T-helper 1 cell treated with Interleukin-12 subunit alpha and Interleukin-12 subunit beta and Interleukin-4 antibody, amounts not matched to agents 30 ng/mL and 1 ng/mL, for 36 hours (primary cell): Measurements from ENCODE around the gene SCRN1. TPM values are rescaled to one million over a fixed set of nuclear protein-coding genes. Genes with fewer than 3 reads are reported as not detected.

Experiments used
- intact Hi-C: fragments of 100-400 bp; cut with micrococcal nuclease; formaldehyde crosslinking; loops from one replicate; pipeline ENCODE4 v1.15.1; 2024
- total RNA-seq: library from RNA; stranded (reverse); gene quantifications from 2 replicates; pipeline ENCODE4 v1.2.3, GENCODE V29; 2022

The SCRN1 gene
- total RNA-seq, 1 donor from 2014 or later, result 1.0 TPM

- intact Hi-C loops, result no loop called here
Observed at GRCh38 chr7:29935111-29935510, 54.5 kb downstream of the SCRN1 start.

GRCh38 chr7:29929018-29929807 lies 60.4 kb downstream of the SCRN1 start:
- intact Hi-C loops, result no loop called here

DNA sequence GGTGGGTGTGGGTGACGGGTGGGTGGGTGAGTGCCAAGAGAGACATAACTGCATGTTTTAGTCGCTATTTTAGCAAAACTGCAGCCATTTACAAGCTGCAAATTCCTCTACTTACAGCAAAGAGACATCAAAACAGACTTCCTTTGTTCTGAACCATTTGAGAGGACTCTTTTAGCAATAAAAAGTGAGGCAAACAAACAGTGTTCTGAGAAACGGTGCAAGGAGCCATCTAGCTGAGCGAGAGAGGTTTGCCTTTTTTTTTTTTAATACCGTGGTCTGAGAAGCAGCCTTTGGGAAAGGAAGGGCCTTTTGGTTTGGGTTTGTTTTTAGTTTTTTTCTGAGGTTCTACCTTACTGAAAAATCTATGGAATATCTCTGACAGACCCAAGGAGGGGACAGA lies 62.9 kb downstream of the SCRN1 start:
- intact Hi-C loops, result no loop called here

- intact Hi-C loops, result no loop called here
Observed at GRCh38 chr7:29926216-29926615, 63.4 kb downstream of the SCRN1 start.

GRCh38 chr7:29924684-29925083 lies 64.9 kb downstream of the SCRN1 start:
- intact Hi-C loops, result loop anchor here (5.0 kb wide), 2 partner anchors 287 to 1002 kb away; no protein-coding TSS in a partner anchor

- intact Hi-C loops, result loop anchor here (5.0 kb wide), 2 partner anchors 287 to 1002 kb away; no protein-coding TSS in a partner anchor
Observed at GRCh38 chr7:29924006-29924405, 65.6 kb downstream of the SCRN1 start.

DNA sequence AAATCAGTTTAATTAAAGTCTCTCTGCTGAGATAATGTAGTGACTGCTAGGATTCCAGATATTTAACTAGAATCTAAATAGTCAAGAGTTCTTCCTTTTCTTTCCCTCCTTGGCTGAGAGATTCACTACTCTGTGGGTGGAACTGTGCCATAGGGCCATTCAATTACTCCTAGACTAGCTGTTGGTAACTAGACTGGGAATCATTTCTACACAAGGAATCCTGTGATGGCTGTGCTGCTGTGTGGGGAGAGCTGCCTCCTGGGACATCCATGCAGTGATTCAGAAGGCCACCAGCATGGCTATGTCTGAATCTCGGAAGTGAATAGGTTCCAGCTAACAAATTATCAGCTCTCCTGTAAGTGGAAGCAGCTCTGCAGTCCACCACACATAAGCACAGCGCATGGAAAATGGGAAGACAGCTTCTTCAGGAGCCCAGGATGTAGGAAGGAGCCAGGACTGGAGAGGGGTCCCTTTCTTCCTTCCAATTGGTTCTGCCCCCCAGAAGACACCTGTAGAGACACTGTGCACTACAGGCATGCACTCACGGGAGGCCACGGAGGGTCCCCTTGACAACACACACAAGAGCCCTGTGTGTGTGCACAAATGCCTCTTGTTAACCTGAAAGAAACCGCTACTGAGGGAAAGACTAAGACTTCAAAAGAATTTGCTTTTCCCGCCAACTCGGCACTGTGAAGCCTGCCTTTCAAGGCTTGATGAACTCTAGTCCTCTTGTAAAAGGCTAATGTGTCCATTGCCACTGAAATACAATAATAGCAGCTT lies 66.5 kb downstream of the SCRN1 start:
- intact Hi-C loops, result loop anchor here (5.0 kb wide), 2 partner anchors 286 to 1001 kb away; no protein-coding TSS in a partner anchor

GRCh38 chr7:29921404-29922010 lies 68.1 kb downstream of the SCRN1 start:
- intact Hi-C loops, result loop anchor here (1.0 to 5.0 kb wide), 5 partner anchors 141 to 999 kb away; no protein-coding TSS in a partner anchor

DNA sequence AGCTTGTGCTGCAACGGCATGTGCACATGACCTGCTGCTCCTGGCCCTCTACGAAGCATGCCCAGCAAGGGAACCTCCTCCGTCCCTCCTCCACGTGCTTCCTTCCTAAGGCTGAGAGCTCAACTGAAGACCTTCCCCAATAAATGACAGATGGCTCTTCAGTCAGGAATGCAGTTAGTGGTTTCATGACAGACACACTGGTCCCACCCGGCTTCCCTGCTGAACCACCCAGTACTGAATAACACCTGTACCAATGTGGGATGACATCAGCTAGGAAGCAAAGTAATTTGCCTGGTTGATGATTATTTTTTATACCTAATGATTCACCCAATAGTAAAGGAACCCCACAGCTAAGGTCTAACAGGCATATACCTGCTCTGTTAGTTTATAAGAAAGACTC lies 69.1 kb downstream of the SCRN1 start:
- intact Hi-C loops, result loop anchor here (2.0 to 5.0 kb wide), 3 partner anchors 142 to 998 kb away; no protein-coding TSS in a partner anchor

GRCh38 chr7:29919790-29920189 lies 69.8 kb downstream of the SCRN1 start:
- intact Hi-C loops, result loop anchor here (2.0 to 5.0 kb wide), 3 partner anchors 143 to 997 kb away; no protein-coding TSS in a partner anchor

DNA sequence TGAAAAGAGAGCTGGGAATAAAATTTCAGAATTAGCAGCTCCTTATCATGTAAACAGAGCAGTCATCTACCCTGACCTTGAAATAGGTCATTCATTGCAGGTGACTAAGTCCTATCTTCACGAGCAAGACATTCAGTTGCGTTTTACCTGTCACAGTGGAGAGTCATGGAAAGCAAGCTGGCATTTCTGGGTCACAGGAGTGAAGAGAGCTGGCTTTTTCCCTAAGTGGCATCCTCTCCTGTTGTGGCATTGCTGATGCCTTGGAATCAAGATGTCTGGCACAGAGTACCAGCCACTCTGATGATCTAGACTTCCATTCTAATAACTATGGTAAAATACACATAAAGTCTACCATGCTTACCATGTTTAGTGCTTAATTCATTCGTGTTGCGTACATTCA lies 70.8 kb downstream of the SCRN1 start:
- intact Hi-C loops, result no loop called here

DNA sequence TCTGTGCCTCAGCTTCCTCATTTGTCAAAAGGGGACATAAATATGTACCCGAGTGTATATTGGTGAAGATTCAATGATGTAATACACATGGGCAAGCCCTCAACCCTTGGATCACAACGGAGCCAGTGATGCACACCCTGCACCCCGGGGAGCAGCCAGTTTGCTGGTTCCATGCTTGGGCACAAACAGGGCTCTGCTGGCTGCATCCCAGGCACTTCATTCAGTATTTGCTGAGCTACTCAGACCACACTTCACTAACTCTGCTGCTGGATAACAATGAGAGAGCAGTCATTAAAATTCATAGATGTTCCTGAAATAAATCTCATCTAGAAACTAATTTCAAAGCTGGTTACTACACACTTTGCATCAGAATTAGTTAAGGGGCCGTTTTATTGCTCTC lies 72.0 kb downstream of the SCRN1 start:
- intact Hi-C loops, result no loop called here

GRCh38 chr7:29915481-29916215 lies 74.0 kb downstream of the SCRN1 start:
- intact Hi-C loops, result no loop called here

GRCh38 chr7:29914180-29914579 lies 75.4 kb downstream of the SCRN1 start:
- intact Hi-C loops, result no loop called here

- intact Hi-C loops, result no loop called here
Observed at GRCh38 chr7:29906200-29907022, 83.2 kb downstream of the SCRN1 start.

DNA sequence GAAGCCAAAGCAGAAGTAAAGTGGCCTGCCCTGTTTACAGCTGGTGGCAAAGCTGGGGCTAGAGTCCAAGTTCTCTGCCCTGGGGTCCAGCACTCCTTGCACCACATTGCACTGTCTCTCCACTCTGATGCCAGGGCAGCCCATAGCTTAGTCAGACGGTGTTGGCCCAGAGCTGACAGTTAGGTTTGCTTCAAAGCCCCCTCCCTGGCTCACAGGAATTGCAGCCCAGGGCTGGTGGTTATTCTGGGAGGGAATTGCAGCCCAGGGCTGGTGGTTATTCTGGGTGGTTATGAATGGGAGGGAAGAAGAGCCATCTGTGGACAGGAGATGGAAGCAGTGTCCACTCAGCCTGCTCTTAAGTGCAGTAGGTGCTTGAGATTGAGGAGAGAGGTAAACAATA lies 88.9 kb downstream of the SCRN1 start:
- intact Hi-C loops, result no loop called here

DNA sequence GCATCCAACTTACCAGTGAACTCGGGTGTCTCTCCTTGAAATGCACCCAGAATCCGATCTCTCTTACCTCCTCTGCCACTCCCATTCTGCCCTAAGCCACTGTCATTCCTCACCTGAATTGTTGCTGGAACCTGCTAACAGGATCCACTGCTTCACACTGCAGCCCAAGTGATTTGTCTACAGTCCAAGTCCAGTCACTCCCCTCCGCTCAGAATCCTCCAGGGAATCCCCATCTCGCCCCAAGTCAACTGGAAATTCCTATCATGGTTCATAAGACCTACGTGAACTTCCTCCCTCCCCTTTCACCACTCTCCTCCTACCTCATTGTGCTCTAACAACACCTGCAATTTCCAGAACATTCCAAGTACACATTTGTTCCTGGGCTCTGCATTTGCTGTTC lies 91.3 kb downstream of the SCRN1 start:
- intact Hi-C loops, result no loop called here

DNA sequence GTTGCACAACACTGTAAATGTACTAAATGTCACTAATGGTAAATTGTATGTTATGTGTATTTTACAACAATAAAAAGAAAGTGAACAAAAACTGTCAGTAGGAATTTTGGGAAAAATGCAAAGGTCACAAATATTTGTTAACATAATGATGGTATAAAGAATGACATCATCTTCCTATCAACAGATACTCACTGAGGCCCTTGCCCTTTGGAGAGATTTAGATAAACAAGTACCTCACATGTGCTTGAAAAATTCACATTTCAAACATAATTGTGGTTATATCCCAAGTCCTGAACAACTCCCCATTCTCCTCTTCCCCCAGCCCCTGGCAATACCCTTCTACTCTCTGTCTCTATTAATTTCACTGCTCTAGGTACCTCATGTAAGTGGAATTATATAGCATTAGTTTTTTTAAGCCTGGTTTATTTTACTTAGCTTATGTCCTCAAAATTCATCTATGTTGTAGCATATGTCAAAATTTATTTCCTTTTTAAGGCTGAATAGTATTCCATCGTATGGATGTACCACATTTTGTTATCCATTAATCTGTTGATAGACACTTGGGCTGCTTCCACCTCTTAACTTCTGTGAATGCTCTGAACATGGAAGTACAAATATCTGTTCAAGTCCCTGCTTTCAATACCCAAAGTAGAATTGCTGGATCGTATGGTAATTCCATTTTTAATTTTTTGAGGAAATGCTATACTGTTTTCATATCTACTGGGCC lies 92.8 kb downstream of the SCRN1 start:
- intact Hi-C loops, result no loop called here

DNA sequence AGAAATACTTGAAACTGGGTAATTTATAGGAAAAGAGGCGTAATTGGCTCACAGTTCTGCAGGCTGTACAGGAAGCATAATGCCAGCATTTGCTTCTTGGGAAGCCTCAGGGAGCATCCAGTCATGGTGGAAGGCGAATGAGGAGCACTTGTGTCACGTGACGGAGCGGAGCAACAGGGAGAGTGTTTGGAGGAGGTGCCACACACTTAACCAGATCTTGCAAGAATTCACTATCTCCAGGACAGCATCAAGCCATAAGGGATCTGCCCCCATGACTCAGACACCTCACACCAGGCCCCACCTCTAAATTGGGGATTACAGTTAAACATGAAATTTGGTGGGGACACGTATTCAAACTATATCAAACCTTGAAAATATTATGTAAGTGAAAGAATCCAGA lies 94.0 kb downstream of the SCRN1 start:
- intact Hi-C loops, result no loop called here

- intact Hi-C loops, result no loop called here
Observed at GRCh38 chr7:29894256-29894655, 95.3 kb downstream of the SCRN1 start.
